HG03354 (cell line): Measurements from ENCODE around the gene DRD2.

Experiments
- ATAC-seq: cut with Tn5 transposase; IDR thresholded peaks from one replicate; pipeline ENCODE4 v1.9.1; 2021; ENCODE audit warnings: mild to moderate bottlenecking; ENCODE audit not compliant: unreplicated experiment, poor library complexity, severe bottlenecking

DRD2 gene

DNA sequence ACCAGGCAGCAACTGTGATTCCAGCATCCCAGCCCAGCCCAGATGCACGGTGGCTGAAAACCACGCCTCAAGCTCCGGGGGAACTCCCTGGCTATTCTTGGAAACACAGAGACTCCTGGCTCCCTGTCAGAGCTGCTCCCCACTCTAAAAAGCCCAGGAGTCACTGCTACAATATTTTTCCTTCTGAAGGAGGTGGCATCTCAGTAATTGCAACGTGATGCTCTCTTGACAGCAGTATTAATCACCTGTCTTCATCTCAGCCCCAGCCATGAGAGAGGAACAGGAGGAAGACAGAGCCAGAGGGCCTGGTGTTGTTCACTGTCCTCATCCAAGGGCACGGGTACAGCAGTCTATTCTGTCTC is 26.9 kb downstream of the DRD2 start:
- ATAC-seq = no peak

DNA sequence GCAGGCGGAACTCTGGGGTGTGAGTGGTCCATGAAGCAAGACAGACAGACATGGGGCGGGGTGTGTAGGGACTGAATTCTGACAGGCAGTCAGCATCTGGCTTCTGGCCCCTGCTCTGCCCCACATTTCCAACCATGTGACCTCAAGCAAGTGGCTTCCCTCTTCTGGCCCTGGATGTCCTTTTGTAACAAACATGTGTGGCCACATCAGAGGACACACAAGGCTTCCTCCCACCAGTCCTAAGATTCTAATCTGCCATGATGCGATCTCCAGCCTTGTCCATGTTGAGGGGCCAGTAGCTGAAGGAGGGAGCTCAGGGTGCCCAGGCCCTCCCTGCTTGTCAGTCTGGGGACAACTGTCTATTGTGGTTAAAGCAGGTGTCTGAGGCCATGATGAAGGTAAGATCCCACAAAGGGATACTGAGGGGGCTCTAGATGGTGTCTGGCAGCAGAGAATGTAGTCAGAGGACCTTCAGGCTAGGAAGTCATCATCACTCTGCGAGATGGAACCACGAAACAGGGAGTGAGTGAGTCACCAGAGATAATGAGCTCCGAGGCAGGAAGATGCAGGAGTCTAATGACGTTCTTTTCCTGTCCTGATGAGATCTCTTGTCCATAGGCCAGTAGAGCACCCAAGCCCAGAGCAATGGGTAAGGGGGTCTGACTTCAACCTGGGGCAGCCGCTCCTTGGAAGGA is 27.4 kb downstream of the DRD2 start:
- ATAC-seq = no peak

DNA sequence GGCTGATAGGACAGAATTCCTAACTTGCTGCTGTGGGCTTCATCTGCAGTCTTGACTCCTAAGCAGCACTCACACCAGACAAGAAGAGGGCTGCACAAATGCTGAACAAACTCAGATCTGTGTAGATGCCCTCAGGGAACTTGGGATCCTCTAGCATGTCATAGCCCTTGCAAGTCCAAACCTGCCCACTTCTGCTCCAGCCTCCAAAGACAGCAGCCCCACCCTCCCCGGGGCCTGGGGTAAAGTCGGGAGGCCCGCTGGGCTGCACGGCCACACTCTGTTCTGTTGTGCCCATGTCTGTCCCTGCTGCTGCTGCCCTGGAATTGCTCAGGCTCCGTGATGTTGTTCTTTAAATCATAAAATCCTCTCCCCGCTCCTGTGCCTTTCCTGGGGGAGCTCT is 28.3 kb downstream of the DRD2 start:
- no peak for ATAC-seq

DNA sequence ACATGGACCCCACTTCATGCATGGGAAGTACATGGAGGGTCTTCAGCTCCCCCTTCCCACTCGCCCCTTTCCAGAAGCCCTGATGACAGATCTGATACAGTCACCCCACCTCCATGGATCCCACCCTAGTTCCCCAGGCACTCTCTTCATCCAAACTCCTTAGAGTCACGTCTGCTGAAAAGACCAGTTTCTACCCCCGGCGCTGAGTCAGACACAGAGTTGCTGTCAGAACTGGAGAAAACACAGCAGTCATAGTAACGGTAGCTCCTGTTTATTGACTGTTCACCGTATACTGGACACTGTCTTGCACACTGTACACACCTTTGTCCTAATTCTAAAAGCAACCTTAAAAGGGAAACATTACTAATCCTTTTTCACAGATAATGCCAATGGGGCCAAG is 29.1 kb downstream of the DRD2 start:
- no peak for ATAC-seq

DNA sequence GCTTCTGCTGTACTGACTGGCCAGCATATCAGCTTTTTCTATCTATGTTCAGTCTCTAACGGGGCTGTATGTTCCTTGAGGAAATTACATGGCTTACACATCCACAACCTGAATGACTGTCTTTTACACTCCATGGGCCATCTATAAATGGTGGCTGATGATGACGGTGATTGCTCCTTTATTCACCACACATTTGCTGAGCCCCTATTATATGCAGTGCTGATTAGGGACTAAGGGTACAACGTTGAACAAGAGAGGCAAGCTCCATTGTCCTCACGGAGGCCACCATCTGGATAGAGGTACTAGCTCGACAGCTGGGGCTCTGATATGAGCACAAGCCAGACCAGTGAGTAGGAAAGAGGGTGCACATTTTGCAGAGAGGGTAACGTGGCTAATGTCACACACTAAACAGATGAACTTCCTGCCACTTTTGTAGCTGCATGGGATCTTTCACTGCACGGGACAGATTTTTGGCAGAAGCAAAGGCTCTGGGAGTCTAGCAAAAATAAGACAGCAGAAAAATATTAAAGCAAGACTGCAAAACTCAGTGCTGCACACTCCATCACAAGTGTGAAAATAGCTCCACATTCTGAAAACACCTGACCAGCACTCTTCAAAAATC is 30.6 kb downstream of the DRD2 start:
- no peak for ATAC-seq

DNA sequence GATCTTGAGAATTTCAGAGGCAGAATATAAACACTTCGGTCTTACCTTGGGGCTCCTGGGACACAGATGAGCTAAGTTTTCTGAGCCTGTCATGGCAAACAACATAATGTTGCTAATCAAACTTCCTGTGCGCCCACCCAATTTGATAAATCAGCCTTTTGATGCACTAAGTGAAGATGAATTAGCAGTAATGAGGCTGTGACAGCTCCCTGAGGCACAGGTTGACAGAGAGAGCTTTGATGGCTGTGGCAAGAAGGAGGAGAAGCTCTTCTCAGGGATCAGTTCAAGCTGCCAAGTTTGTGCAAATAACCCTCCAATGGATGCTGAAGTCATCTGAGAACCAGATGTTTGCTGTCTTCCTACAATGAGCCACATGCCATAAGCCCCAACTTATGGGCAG is 34.4 kb downstream of the DRD2 start:
- no peak for ATAC-seq

DNA sequence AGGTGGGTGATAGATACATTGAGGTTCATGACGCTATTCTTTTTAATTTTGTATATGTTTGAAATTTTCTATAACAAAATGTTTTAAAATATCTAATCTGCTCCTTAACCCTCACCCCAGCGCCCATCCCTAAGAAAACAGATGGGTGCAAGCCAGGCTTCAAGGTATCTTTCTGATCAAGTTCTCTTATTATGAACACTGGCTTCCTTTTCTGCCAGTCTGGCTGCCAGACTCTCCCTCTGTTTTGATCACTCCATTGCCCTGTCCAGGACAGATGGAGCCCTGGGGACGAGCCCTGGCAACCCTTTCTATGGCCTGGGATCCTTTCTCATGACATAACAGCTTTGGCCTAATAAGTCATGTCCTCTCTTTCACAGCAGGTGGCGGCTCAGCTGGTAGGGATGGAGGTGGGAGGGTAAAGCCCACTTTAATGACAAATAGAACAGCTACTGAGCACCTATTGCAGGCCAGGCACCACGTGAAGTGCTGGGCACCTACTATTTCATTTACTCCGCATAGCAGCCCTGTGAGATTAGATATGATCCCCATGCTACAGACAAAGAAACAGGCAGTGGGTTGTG is 38.4 kb downstream of the DRD2 start:
- no peak for ATAC-seq

DNA sequence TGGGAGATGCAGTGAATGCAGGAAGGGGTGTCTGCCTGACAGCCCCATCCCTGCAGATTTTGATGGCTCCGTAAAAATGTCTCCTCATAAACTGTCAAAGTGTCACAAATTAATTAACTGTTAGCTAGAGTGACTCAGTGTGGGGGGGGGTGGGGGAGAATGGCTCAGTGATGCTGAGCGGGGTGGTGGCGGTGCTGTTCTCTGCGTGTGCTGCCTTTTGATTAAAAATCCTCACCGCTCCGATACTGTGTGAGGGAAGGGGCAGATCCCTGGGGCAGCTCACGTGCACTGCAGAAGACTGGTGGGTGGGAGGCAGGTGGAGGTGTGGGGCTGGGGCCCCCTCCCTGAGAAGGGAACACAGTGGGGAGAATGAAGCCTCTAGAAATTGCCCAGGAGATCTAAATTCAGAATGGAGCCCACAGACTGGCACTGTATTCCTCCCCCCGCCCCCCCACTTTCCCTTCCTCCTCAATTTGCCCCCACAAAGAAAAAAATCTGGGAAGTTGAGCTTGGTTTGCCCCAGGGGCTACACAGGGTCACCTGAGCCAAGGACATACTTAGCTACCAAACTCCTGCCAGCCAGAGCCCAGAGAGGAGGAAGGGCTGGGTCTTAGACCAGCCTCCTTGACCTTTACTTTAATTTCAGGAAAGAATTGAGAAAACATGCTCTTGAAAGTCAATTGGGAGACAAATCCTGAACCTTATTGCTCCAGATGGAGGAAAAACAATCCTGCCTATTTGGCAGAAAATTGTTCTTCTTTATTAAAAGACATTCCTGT is 39.8 kb downstream of the DRD2 start:
- ATAC-seq = no peak

DNA sequence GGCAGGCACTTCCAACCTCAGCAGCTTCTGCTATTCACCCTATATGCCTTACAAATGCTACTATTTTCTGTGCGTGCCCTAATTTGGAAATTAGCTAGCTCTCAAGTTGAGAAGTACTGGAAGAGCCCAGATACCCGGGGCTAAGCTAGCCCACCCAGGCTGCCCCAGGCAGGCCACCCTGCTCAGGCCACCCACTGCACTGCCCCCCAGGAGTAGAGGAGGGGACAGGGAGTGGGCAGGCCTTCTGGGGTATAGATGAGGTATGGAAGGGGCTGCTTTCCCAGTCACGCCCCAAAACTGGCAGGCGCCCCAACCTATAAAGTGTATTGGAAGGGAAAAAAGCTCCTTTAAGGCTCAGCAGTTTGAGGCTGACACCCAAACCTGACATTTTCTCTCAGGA is 43.5 kb downstream of the DRD2 start:
- no peak for ATAC-seq

DNA sequence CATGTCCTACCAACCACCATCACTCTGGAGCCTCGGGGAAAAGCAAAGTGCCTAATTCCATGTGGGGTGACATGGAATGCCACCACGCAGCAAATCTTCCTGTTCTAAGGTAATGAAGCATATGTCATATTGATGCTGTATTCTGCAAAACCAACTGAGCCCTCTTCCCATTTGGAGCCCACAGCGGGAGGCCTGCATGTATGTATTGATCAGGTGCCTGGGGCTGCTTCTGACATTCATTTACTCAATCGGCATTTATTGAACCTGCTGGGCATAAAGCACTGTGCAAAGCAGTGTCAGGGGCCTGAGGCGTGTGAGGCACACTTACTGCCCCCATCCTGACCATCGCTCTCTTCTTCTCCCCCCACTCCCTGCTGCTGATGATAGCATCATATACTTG is 48.5 kb downstream of the DRD2 start:
- no peak for ATAC-seq

DNA sequence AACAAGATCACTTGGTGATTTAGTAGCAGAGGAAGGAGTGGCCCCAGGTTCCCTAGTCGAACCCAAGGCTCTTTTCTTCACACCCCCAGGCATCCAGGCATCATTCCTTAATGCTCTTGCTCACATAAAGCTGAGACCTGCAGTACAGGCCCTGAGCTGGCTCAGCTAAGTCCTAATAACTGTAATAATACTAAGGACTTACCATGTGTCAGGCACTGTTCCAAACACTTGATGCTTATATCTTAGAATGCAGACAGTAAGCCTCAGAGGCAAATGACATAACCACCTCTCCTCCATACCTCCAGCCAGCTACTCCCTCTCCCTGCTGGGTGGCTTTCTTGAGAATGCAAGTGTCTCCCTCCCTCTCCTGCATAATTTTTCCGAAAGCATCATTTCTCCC is 54.4 kb downstream of the DRD2 start:
- ATAC-seq = no peak

DNA sequence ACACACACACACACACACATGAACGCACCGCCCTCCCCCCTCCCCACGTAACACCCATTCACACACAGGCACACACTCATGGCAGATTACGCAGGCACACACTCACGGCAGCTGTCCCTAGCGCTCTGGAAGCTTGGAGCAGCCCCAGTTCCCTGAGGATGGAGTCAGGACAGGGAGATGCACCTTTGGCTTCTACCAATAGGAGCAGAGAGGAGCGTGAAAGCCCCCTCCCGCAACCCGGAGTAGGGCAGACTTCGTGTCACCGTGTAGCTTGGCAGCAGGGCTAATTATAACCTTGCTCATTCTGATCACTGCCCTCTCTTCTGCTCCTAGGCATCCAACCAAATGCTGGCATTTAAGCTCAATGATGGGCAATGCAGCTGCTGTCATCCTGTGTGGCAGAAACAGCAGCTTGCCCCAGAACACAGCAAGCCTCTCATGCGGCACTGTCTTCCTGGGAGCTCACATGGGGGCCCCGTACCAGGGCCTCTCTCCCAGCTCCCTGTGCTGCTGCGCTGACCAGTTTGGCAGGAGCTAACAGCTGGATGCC is 55.7 kb downstream of the DRD2 start:
- ATAC-seq = no peak

DNA sequence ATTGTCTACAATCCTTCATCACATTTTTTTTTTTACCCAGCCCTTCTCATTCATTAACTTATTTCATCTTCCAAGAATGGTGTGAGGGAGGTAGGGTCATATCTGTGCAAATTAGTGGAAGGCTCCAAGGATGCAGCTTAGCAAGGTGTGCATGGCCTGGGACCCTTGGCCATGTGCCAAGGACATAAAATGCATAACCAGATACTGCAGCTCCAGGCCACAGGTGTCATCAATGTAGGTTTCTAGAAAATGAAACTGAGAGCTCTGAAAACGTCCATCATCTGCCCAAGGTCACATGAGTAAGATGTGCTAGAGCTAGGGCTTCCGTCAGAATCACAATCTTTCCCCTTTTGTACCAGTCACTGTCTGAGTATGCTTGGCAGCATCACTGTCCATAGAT is 57.8 kb downstream of the DRD2 start:
- no peak for ATAC-seq

DNA sequence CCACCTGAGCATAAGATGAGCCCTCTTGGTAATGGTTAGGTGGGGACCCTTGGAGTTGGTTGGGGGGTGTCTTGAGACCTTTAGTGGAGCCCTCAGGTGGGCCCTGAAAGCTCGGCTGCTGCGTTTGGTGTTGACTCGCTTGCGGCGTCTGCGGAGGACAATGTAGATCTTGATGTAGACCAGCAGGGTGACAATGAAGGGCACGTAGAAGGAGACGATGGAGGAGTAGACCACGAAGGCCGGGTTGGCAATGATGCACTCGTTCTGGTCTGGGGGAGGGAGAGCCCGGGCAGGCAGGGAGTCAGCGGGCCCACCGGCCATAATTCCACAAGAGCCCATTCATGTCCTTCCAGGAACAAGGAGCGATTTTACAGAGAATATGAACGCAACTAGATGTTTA is 59.9 kb downstream of the DRD2 start:
- ATAC-seq = no peak

DNA sequence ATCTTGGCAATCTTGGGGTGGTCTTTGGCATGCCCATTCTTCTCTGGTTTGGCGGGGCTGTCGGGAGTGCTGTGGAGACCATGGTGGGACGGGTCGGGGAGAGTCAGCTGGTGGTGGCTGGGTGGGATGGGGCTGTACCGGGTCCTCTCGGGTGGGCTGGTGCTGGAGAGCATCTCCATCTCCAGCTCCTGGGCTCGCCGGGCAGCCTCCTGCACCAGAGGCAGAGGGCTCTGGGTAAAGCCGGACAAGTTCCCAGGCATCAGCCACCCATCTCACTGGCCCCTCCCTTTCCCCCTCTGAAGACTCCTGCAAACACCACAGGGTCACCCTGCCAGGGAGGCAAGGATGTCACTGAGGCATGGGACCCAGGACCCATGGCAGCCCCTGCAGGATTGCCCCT is 62.5 kb downstream of the DRD2 start:
- no peak for ATAC-seq

DNA sequence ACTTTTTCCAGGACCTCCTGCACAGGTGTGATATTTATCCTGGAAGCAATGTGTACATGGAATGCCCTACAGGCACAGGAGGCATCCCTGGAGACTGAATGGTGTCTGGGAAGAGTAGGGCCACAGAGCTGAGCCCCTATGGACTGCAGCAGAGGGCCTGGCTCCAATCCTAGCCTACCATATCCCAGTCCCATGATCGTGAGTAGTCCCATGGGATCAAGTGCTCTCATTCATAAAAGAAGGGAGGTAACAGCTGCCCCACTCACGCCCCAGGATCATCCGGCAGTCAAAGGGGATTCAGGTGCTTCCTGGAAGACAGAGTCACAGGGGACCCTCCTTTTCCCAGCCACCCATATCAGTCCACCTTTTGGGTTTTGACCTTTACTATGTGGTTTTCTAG is 63.7 kb downstream of the DRD2 start:
- no peak for ATAC-seq

DNA sequence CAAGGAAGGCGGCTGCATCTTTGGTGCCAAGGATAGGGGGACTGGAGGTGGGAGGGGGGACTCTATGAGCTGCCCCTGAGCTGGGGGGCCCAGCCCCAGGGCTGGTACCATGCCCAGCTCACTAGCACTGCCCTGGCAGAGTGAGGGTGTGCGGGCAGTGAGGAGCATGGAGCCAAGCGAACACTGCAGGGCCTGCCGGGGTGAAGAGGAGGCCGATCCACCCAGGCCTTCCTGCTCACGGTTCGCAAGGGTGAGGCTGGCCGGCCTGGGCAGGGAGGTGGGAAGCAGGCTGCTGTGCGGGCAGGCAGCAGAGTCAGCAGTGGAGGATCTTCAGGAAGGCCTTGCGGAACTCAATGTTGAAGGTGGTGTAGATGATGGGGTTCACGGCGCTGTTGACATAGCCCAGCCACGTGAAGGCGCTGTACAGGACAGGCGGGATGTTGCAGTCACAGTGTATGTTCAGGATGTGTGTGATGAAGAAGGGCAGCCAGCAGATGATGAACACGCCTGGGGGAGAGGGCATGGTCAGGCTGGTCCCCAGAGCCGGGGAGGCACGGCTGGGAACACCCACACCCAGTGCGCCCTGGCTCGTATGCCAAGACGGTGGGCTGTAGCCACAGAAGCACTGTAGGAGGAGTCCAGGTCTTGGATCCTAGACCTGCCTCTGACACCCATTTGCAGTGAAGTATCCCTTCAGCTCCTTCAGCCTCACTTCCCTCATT is 64.6 kb downstream of the DRD2 start:
- no peak for ATAC-seq

DNA sequence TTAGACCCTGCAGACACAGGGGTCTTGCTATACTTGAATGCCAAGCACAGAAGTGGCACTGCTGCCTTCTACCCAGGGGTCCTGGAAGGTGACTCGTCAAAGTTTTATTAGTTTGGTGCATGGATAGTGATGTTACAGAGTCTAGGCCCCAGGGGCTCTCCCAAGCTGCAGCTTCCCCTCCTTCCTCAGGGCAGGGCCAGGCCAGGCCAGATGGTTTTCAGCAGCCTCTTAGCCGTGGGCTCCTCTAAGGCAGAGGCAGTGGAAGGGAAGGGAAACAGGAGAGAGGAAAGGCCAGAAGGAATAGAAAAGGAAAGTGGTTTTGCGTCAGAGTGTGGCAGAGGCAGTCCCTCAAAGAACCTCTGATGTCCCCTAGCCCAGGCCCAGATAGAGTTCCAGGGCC is 65.7 kb downstream of the DRD2 start:
- ATAC-seq = no peak

DNA sequence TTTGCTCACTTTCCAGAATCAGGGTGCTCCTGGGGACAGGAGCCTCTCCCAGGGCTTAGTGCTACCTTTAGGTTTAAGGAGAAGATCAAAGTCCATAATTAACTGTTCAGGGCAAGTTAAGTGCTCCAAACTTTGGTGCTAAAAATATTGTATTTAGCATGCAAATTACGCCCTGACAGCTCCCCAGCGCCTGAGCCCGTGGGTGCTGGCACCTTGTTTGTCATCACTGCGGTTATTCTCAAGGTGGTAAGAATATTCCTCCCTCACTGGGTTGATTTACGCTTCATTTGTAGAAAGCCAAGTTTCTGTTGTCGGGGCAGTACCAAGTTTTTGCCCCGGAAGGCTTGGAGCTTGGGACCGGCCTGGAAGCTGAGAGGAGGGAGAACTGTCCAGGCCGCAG is 66.3 kb downstream of the DRD2 start:
- no peak for ATAC-seq

DNA sequence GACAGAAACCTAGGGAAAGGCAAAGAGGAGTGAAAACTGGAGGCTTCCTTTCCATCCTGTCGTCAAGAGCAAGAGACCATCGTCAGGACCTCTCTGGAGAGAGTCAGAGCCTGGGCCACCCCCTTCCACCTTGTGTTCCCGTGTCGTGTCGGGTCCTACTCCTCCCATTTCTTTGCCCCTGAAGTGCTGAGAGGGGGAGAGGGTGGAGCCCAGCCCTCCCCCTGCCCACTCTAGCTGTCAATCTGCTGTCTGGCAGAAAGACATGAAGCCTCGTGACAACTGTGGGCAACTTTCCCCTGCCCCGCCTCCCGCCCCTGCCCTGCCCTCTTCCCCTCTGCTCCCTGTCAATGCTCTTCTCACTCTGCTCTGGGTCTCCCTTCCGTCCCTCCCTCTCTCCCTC is 67.0 kb downstream of the DRD2 start:
- no peak for ATAC-seq
